Esophagus squamous epithelium (tissue), 4 donors: ENCODE results near the gene MTM1.

ENCODE experiments used
- CTCF ChIP-seq, 6 experiments: fragments of 450-650 bp in 4 of 6; fragments of 200-600 bp in 2 of 6; sonication (generic) in 2 of 6; IDR thresholded peaks; one replicate each; pipeline ENCODE4 v1.5.1; 2016 to 2019; ENCODE audit warnings: antibody characterized with exemption in 6 of 6, mild to moderate bottlenecking in 4 of 6, moderate library complexity in 4 of 6
- POLR2A ChIP-seq, 4 donors: fragments of 450-650 bp; IDR thresholded peaks; one replicate each; pipeline ENCODE4 v1.6.1; 2017; ENCODE audit warnings: antibody characterized with exemption in 4 of 4, mild to moderate bottlenecking in 4 of 4, moderate library complexity in 3 of 4

- no peak for TF ChIP-seq CTCF (IDR thresholded peaks at IDR 0.05)
- TF ChIP-seq POLR2A (IDR thresholded peaks at IDR 0.05) = no peak
These were observed 26.2 kb downstream of the MTM1 start for GRCh38 chrX:150594584-150594983.
